ENCODE results near the gene RAPGEF3. TPM values are rescaled to one million over a fixed set of nuclear protein-coding genes. Genes with fewer than 3 reads are reported as not detected.

Gene RAPGEF3
- total RNA-seq, 6 donors from 2014 or later: 19.0 to 94.0 (median 52.1) TPM

DNA sequence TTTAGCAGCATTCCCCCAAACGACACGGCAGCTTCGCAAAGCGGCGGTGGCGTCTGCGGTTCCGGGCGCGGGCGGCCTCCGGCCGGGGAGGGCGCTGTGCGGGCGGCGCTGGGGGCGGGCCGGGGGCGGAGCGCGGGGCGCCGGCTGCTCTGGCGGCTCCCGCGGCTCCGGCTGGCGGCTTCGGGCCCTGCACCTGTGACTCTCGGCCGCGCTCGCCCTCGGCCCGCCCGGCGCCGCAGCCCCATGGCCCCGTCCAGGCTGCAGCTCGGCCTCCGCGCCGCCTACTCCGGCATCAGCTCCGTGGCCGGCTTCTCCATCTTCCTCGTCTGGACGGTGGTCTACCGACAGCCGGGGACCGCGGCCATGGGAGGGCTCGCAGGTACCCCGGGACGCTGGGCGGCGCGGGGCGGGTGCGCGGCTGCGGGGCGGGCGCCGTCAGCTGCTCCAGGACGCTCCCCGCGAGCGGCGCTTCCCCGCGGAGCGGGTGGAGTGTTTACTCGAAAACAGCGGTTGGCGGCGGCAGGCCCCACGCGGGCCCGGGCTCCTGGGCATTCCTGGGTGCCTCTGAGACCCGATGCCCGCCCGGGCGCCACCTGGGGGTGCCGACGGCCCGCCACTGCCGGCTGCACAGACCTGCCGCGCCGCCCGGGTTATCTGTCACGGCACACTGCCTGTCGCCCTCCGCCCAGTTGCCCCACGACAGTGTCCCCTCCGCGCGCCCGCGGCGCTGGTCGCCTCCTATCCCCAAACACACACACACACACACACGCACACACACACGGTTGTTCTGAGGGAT, 14.6 kb upstream of the RAPGEF3 start, which contains the start of gene SLC48A1:
Gene SLC48A1 (plus strand): TSS at position 177 of the 796 bp plus-strand sequence. CDS start 67 bp downstream, at position 244.
- WGBS, 2 donors: 0% methylated on average over 11 to 46 of the region's 106 CpGs
- peak; percentile 82 to 97 for DNase-seq
- Histone ChIP-seq H3K4me3 (peak within 1 kb of the TSS; percentile 76 to 99 (median 85)), H3K27ac (peak within 1 kb of the TSS; percentile 78 to 90 (median 80)), H3K27me3 (no peaks in the 10 kb centered on the region), H3K9me3 (no peaks in the 10 kb centered on the region), H3K36me3 (no peaks in the 10 kb centered on the region), H3K4me1 (peaks cover 53 to 65% (median 60%) of the 10 kb centered on the region in 4 donors)
- ATAC-seq (ENCODE audit: low FRiP score in 2 of 2): peak; percentile 64 to 92
- no peak for TF ChIP-seq EP300 (IDR thresholded peaks at IDR 0.05)
- TF ChIP-seq POLR2A (IDR thresholded peaks at IDR 0.05): peak in 2 of 4 donors; percentile 61 to 84
- peak in 1 of 2 donors; percentile 50 for TF ChIP-seq POLR2AphosphoS5 (IDR thresholded peaks at IDR 0.05)
- TF ChIP-seq, protein P1, sequence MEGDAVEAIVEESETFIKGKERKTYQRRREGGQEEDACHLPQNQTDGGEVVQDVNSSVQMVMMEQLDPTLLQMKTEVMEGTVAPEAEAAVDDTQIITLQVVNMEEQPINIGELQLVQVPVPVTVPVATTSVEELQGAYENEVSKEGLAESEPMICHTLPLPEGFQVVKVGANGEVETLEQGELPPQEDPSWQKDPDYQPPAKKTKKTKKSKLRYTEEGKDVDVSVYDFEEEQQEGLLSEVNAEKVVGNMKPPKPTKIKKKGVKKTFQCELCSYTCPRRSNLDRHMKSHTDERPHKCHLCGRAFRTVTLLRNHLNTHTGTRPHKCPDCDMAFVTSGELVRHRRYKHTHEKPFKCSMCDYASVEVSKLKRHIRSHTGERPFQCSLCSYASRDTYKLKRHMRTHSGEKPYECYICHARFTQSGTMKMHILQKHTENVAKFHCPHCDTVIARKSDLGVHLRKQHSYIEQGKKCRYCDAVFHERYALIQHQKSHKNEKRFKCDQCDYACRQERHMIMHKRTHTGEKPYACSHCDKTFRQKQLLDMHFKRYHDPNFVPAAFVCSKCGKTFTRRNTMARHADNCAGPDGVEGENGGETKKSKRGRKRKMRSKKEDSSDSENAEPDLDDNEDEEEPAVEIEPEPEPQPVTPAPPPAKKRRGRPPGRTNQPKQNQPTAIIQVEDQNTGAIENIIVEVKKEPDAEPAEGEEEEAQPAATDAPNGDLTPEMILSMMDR (IDR thresholded peaks at IDR 0.05): peak; percentile 29 to 61 (median 56)

DNA sequence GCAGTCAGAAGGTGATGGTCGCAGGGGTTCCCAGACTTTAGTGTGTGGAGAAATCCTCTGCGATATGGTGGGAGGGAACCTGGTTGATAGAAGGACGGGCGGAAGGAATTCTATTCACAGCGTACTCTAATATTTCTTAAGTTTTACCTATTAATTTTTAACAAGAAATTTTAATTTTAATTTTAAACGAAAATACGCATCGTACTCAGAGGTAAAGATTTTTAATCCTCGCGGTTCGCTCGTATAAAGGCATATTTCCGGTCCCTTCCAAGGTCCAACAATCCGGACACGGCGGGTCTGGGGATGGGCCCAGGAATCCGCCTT, 14.0 kb upstream of the RAPGEF3 start:
- no peaks in the 10 kb centered on the region for H3K9me3 ChIP-seq
- ATAC-seq (ENCODE audit: low FRiP score in 2 of 2) (no peak), DNase-seq (no peak)
- H3K27me3 ChIP-seq: no peaks in the 10 kb centered on the region
- H3K4me3 ChIP-seq: peak overlapping the region in 3 of 4 donors; percentile 78 to 99 (median 92)
- TF ChIP-seq POLR2A (IDR thresholded peaks at IDR 0.05): no peak
- TF ChIP-seq, protein P1 (IDR thresholded peaks at IDR 0.05): no peak
- H3K36me3 ChIP-seq: no peaks in the 10 kb centered on the region
- peaks cover 48 to 59% (median 54%) of the 10 kb centered on the region in 4 donors for H3K4me1 ChIP-seq
- WGBS, 2 donors: 12 to 14% methylated on average over 17 of the region's 17 CpGs
- H3K27ac ChIP-seq: peak overlapping the region; percentile 57 to 90 (median 80)

DNA sequence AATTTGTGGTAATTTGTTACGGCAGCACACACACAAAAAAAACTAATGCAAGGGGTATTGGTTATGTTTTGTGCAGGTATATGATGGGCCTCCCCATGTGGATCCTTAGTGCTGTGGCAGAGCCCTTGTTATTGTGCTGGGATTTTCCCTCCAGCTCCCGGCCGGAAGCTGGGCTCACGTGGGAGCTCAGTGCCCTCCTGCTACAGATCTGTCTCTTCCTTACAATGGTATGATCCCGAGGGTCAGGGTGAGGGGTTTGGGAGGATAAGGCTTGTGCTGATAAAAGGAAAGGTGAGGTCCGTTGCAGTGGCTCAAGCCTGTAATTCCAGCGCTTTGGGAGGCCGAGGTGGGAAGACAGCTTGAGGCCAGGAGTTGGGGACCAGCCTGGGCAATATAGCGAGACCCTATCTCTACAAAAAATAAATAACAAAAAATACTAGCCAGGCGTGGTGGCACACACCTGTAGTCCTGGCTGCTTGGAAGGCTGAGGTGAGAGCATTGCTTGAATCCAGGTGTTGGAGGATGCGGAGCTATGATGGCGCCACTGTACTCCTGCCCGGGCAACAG, 13.5 kb upstream of the RAPGEF3 start:
- ATAC-seq (ENCODE audit: low FRiP score in 2 of 2): no peak
- no peak for TF ChIP-seq POLR2AphosphoS5 (IDR thresholded peaks at IDR 0.05)
- no peak for DNase-seq
- peaks cover 42 to 54% (median 49%) of the 10 kb centered on the region in 4 donors for H3K4me1 ChIP-seq
- H3K27me3 ChIP-seq: no peaks in the 10 kb centered on the region
- no peaks in the 10 kb centered on the region for H3K36me3 ChIP-seq
- H3K4me3 ChIP-seq: peak overlapping the region in 1 of 4 donors; percentile 99
- H3K9me3 ChIP-seq: no peaks in the 10 kb centered on the region
- H3K27ac ChIP-seq: peak overlapping the region in 1 of 4 donors; percentile 57
- WGBS, 2 donors: 73 to 76% methylated on average over 11 to 13 of the region's 13 CpGs

DNA sequence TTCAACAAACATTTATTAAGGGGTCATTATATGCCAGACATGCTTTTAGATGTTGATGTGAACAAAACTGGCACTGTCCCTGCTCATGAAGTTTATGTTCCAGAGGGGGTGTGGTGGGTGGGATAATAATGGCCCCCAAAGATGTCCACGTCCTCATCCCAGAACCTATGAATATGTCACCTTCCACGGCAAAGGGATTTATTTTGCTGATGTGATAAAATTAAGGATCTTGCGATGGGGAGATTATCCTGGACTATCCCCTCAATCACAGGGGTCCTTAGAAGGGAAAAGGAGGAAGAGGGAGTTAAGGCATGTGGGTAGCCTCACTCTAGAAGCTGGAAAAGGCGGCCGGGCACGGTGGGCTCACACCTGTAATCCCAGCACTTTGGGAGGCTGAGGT, 12.6 kb upstream of the RAPGEF3 start:
- Histone ChIP-seq H3K4me1 (peaks cover 34 to 45% (median 40%) of the 10 kb centered on the region in 4 donors), H3K9me3 (no peaks in the 10 kb centered on the region), H3K36me3 (no peaks in the 10 kb centered on the region), H3K27me3 (no peaks in the 10 kb centered on the region), H3K4me3 (no peak overlapping the region), H3K27ac (peak overlapping the region in 1 of 4 donors; percentile 69)
- ATAC-seq (ENCODE audit: low FRiP score in 2 of 2) (no peak), DNase-seq (no peak)
- 93 to 94% methylated on average over 6 of the region's 6 CpGs for WGBS, 2 donors
- TF ChIP-seq EP300 (IDR thresholded peaks at IDR 0.05): no peak
- TF ChIP-seq POLR2A (IDR thresholded peaks at IDR 0.05): no peak
- TF ChIP-seq, protein P1 (IDR thresholded peaks at IDR 0.05): no peak
- TF ChIP-seq POLR2AphosphoS5 (IDR thresholded peaks at IDR 0.05): no peak

DNA sequence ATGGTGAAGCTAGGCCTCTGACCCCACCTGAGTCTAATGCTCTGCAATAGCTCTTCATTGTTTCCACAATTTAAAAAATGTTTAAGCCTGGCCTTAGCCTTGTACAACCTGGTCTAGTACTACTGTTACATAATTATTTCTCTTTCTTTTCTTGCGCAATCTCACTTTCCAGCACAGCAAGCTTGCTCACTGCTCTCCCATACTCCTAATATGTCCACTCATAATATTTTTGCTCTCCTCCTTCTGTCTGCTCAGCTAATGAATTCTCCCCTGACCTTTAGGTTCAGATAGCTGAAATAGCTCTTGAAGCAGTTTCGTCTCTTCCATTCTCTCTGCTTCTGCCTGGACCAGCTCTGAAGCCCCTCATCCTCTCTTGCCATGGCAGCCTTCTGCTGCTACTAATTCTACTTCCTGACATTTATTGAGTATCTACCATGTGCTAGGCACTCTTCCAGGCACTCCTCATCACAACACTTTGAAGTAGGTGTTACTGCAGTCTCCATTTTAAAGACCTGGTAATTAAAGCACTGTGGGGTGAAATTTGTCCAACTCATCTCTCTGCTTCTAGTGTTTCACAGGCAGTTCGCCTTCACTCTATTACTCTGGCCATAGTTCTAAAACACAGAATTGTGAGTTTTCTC, 11.5 kb upstream of the RAPGEF3 start:
- no peaks in the 10 kb centered on the region for H3K27me3 ChIP-seq
- peak overlapping the region; percentile 48 to 69 (median 57) for H3K27ac ChIP-seq
- no peaks in the 10 kb centered on the region for H3K9me3 ChIP-seq
- no peak for DNase-seq
- 59 to 72% methylated on average over 3 of the region's 3 CpGs for WGBS, 2 donors
- peaks cover 24 to 34% (median 29%) of the 10 kb centered on the region in 4 donors for H3K4me1 ChIP-seq
- peak; percentile 35 to 70 for ATAC-seq (ENCODE audit: low FRiP score in 2 of 2)
- no peaks in the 10 kb centered on the region for H3K36me3 ChIP-seq
- no peak overlapping the region for H3K4me3 ChIP-seq
- TF ChIP-seq POLR2A (IDR thresholded peaks at IDR 0.05): no peak
- peak in 1 of 4 donors; percentile 4 for TF ChIP-seq EP300 (IDR thresholded peaks at IDR 0.05)
- TF ChIP-seq, protein P1 (IDR thresholded peaks at IDR 0.05): no peak
- TF ChIP-seq POLR2AphosphoS5 (IDR thresholded peaks at IDR 0.05): peak in 1 of 2 donors; percentile 17

Data from upper lobe of left lung (tissue), 6 donors.